GM12878 (cell line): ENCODE results near the gene OR4D2. TPM values are rescaled to one million over a fixed set of nuclear protein-coding genes. Genes with fewer than 3 reads are reported as not detected.

Source experiments
- ATAC-seq: fragments of 200-7000 bp; cut with Tn5 transposase; 3 replicates; pipeline ENCODE4 v1.9.1; 2020; ENCODE audit warnings: mild to moderate bottlenecking, moderate library complexity
- BruUV-seq: library from RNA; stranded (reverse); fragments of 400-500 nt; replicated peaks from 2 replicates; lab custom pipeline; 2021; lab: Mats Ljungman, UMichigan
- CTCF ChIA-PET: fragments of 300-600 bp; sonication (Branson Sonifier 250); formaldehyde crosslinking; extraction: SDS; loops from one replicate; lab custom pipeline; 2021; ENCODE audit warnings: inconsistent platforms; lab: Yijun Ruan, JAX
- POLR2A ChIA-PET: fragments of 350-600 bp; formaldehyde crosslinking; extraction: SDS; loops from one replicate; lab custom pipeline; 2021; ENCODE audit warnings: inconsistent platforms; lab: Charles Lee
- RAD21 ChIA-PET: fragments of 300-600 bp; sonication (Branson Sonifier 250); formaldehyde crosslinking; loops from one replicate; lab custom pipeline; 2023; ENCODE audit warnings: antibody characterized with exemption; ENCODE audit not compliant: unreplicated experiment; lab: Charles Lee
- SMC1A ChIA-PET: fragments of 300-600 bp; sonication (Branson Sonifier 250); formaldehyde crosslinking; loops from one replicate; lab custom pipeline; 2023; ENCODE audit not compliant: unreplicated experiment, uncharacterized antibody; lab: Charles Lee
- DNase-seq: peaks from one replicate; pipeline ENCODE4 v3.0.0-alpha.2; 2011; ENCODE audit warnings: low read depth, low spot score
- FAIRE-seq: peaks from 3 replicates; lab custom pipeline; 2011; peaks lifted over from hg19 to GRCh38; lab: Jason Lieb, UNC
- H2AFZ ChIP-seq: 2 replicates; pipeline ENCODE4 v1.6.0; 2011; ENCODE audit warnings: low read depth, low read length, control low read depth; ENCODE audit not compliant: control insufficient read depth
- H3K27ac ChIP-seq: 2 replicates; pipeline ENCODE4 v1.5.1; 2011; ENCODE audit warnings: control low read depth; ENCODE audit not compliant: control insufficient read depth, insufficient read depth
- H3K27me3 ChIP-seq, 2 experiments: replicated peaks in 1 of 2; 2 replicates each; pipeline versions ENCODE4 v1.6.0 to v1.6.1; 2011; ENCODE audit warnings: low read length in 1 of 2; ENCODE audit not compliant: control insufficient read depth in 2 of 2, insufficient read depth in 2 of 2
- H3K36me3 ChIP-seq, 2 experiments: 2 replicates each; pipeline ENCODE4 v1.5.1; 2011; ENCODE audit warnings: low read length in 1 of 2; ENCODE audit not compliant: control insufficient read depth in 2 of 2, insufficient read depth in 2 of 2
- H3K4me1 ChIP-seq: 2 replicates; pipeline ENCODE4 v1.6.1; 2011; ENCODE audit warnings: mild to moderate bottlenecking, low read length, moderate library complexity, mixed read lengths; ENCODE audit not compliant: control insufficient read depth, insufficient read depth
- H3K4me2 ChIP-seq: 2 replicates; pipeline ENCODE4 v1.6.0; 2011; ENCODE audit warnings: control low read depth; ENCODE audit not compliant: control insufficient read depth, insufficient read depth
- H3K4me3 ChIP-seq: fragments of 200-600 bp; sonication (generic); 2 replicates; pipeline ENCODE4 v1.5.1; 2016
- H3K79me2 ChIP-seq: 2 replicates; pipeline ENCODE4 v1.6.0; 2011; ENCODE audit warnings: low read length; ENCODE audit not compliant: control insufficient read depth, insufficient read depth
- H3K9ac ChIP-seq: 2 replicates; pipeline ENCODE4 v1.8.0; 2011; ENCODE audit warnings: low read length, control low read depth, mixed read lengths; ENCODE audit not compliant: control insufficient read depth, insufficient read depth
- H3K9me3 ChIP-seq: replicated peaks from 3 replicates; pipeline ENCODE4 v1.5.1; 2011; ENCODE audit warnings: mild to moderate bottlenecking, low read length; ENCODE audit not compliant: control insufficient read depth, insufficient read depth
- H4K20me1 ChIP-seq: 2 replicates; pipeline ENCODE4 v1.6.0; 2011; ENCODE audit not compliant: control insufficient read depth, insufficient read depth
- BACH1 ChIP-seq: fragments of 450-650 bp; IDR thresholded peaks from 2 replicates; pipeline ENCODE4 v1.6.1; 2017; ENCODE audit warnings: mild to moderate bottlenecking, borderline replicate concordance
- MXI1 ChIP-seq: fragments of 150-350 bp; IDR thresholded peaks from 2 replicates; pipeline ENCODE4 v1.6.1; 2011; ENCODE audit warnings: low read depth, mild to moderate bottlenecking, inconsistent platforms, low read length, improper control_type of control experiment
- NFYA ChIP-seq: IDR thresholded peaks from 2 replicates; pipeline ENCODE4 v1.6.1; 2011; ENCODE audit warnings: low read depth, mild to moderate bottlenecking, low read length, improper control_type of control experiment, borderline replicate concordance
- NR2C2 ChIP-seq: IDR thresholded peaks from 2 replicates; pipeline ENCODE4 v1.6.1; 2011; ENCODE audit warnings: borderline replicate concordance, low read depth; ENCODE audit not compliant: control insufficient read depth, insufficient read length
- RELA ChIP-seq: fragments of 450-650 bp; IDR thresholded peaks from 2 replicates; pipeline ENCODE4 v1.8.0; 2014; ENCODE audit warnings: borderline replicate concordance; ENCODE audit not compliant: partially characterized antibody
- SIN3A ChIP-seq: IDR thresholded peaks from 2 replicates; pipeline ENCODE4 v1.6.1; 2012; ENCODE audit warnings: low read depth, low read length, improper control_type of control experiment
- SIX5 ChIP-seq: IDR thresholded peaks from 2 replicates; pipeline ENCODE4 v1.6.1; 2011; ENCODE audit warnings: mild to moderate bottlenecking, low read depth, low read length, moderate library complexity; ENCODE audit not compliant: severe bottlenecking
- WGBS: methylation state at CpG from one replicate; pipeline ENCODE4 v1.1.6; 2016; ENCODE audit warnings: low lambda C conversion rate; ENCODE audit not compliant: insufficient replicate concordance, insufficient coverage; ENCODE audit errors: missing lambda C conversion rate; 5-methylcytosine and 5-hydroxymethylcytosine counted together
- in situ Hi-C: fragments of 300-500 bp; cut with MboI; formaldehyde crosslinking; loops from 9 replicates; pipeline ENCODE4 v1.14.3; 2018; ENCODE audit warnings: mixed read lengths
- intact Hi-C: fragments of 100-400 bp; cut with micrococcal nuclease; formaldehyde crosslinking; loops from one replicate; pipeline ENCODE4 v1.14.2; 2022; ENCODE audit not compliant: unreplicated experiment
- polyA plus RNA-seq, 11 experiments: library from polyadenylated mRNA; depleted of rRNA in 4 of 11; unstranded in 6 of 11; stranded (reverse) in 5 of 11; fragments of >200 nt; fragmentation: Nextera tagmentation in 4 of 11; fragmentation: Illumina TruSeq in 1 of 11; extraction: Ambion mirVana in 4 of 11; extraction: Trizol in 1 of 11; gene quantifications; 1 replicate in 1 of 11; 2 replicates in 10 of 11; pipeline versions ENCODE4 v1.2.1 to v1.2.3, GENCODE V29; 2011 to 2016; ENCODE audit warnings: inconsistent platforms in 2 of 11, missing spikeins in 2 of 11, low read depth in 1 of 11
- total RNA-seq, 4 experiments: library from RNA; depleted of rRNA in 3 of 4; stranded (reverse); fragments of >200 nt in 3 of 4; fragmentation: Illumina TruSeq in 1 of 4; extraction: Trizol in 1 of 4; gene quantifications; 2 replicates each; pipeline versions ENCODE4 v1.2.1 to v1.2.3, GENCODE V29; 2013 to 2021

OR4D2 gene
- total and polyA plus RNA-seq, 10 of the 15 experiments (the other 5 are each of a cell fraction or from before 2014, with no cell fraction given), result 0.04 TPM; not detected in 9

- TF ChIP-seq NFYA (no peak), BACH1 (no peak), SIX5 (no peak), RELA (no peak), MXI1 (no peak)
- TF ChIP-seq, all 136 proteins: peak for 0
Measured at GRCh38 chr17:58166682-58167081, at the start of gene OR4D2 (continued).

- Histone ChIP-seq H3K9ac (no peak overlapping the region), H3K4me3 (no peak overlapping the region), H3K9me3 (no peaks in the 10 kb centered on the region), H3K4me2 (no peak overlapping the region), H3K79me2 (no peaks in the 10 kb centered on the region), H3K27ac (no peak overlapping the region), H4K20me1 (no peaks in the 10 kb centered on the region), H3K36me3 (no peaks in the 10 kb centered on the region), H2AFZ (no peak overlapping the region), H3K27me3 (peaks cover 0 to 3% of the 10 kb centered on the region in 2 experiments; a peak in 1 of 4 replicates), H3K4me1 (no peaks in the 10 kb centered on the region)
- FAIRE-seq (no peak), DNase-seq (no peak), ATAC-seq (no peak)
- intact Hi-C loops, result no loop called here
- CTCF ChIA-PET, result interaction anchor here (1.5 kb wide), 1 partner anchor 259 kb away, joined by 4 read pairs; no protein-coding TSS in a partner anchor
- RAD21 ChIA-PET, result no interaction called here
- no TSS peak for BruUV-seq
- POLR2A ChIA-PET, result no interaction called here
- WGBS, result 34% methylated on average over 5 of the region's 5 CpGs
- TF ChIP-seq NR2C2 (peak; percentile 30), SIN3A (no peak)
- SMC1A ChIA-PET, result no interaction called here
- in situ Hi-C loops, result loop anchor here (5.0 kb wide), 1 partner anchor 265 kb away; the partner anchor contains the start of gene MRPS23
Measured at GRCh38 chr17:58117382-58117781, 49.4 kb upstream of the OR4D2 start.
